Left ventricle myocardium superior (tissue), 1 donor: ENCODE data around the gene XAF1. TPM values are rescaled to one million over a fixed set of nuclear protein-coding genes. Genes with fewer than 3 reads are reported as not detected.
"Not testable (repeated sequence)": the region's sequence is repeated elsewhere in the genome, so short reads cannot be mapped to it uniquely, and the experiment has no call there.

Experiments
- ATAC-seq: fragments of 200-7000 bp; cut with Tn5 transposase; one replicate; pipeline ENCODE4 v1.9.1; 2020; ENCODE audit warnings: mild to moderate bottlenecking, moderate library complexity
- DNase-seq: peaks from one replicate; pipeline ENCODE4 v3.0.0-alpha.2; 2020
- intact Hi-C: fragments of 100-400 bp; cut with micrococcal nuclease; formaldehyde crosslinking; loops from one replicate; pipeline ENCODE4 v1.11.0; 2022
- long read RNA-seq: library from polyadenylated mRNA; unstranded; transcript quantifications from one replicate; pipeline ENCODE4 v2.0.0, GENCODE V29; 2021
- total RNA-seq: library from RNA; stranded (reverse); fragmentation: NEBNext Ultra II Directional; extraction: Animal tissue kit (Norgen Biotek cat#: 25700); gene quantifications from one replicate; pipeline ENCODE4 v1.2.1, GENCODE V29; 2021
- donor health status: DM: no; HTN: yes; CAD: no; lungs with severe emphysema.

XAF1 gene, protein sequence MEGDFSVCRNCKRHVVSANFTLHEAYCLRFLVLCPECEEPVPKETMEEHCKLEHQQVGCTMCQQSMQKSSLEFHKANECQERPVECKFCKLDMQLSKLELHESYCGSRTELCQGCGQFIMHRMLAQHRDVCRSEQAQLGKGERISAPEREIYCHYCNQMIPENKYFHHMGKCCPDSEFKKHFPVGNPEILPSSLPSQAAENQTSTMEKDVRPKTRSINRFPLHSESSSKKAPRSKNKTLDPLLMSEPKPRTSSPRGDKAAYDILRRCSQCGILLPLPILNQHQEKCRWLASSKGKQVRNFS
- total RNA-seq, result 18.7 TPM
- long read RNA-seq, partial matches to known transcripts, result 1 of 10 reads
- long read RNA-seq, other reads (novel, unspliced or antisense), result 8 of 10 reads

DNA sequence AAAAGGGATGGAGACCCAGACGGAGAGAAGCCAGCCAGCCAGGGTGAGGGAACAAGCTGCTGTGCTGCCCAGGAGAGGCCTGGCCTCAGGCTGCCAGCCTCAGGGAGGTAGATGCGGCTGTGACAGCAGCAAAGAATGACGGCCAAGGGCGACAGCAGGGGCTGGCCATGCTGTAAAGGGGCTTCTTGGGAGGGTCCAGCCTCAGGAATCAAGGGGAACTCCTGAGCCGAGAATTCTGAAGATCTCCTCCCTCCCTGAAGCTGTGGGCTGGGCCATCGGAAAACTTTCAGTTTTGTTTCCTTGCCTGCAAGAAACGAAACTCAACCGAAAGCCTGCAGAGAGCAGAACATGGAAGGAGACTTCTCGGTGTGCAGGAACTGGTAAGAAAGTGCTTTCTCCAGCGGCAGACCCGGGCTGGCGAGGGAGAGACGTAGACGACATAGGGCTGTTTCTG, at the start of gene XAF1:
Gene XAF1 (plus strand): TSS at position 316 of the 454 bp plus-strand sequence. CDS start 33 bp downstream, at position 349.
- ATAC-seq, result peak; percentile 51
- intact Hi-C loops, result no loop called here
- peak; percentile 40 for DNase-seq

DNA sequence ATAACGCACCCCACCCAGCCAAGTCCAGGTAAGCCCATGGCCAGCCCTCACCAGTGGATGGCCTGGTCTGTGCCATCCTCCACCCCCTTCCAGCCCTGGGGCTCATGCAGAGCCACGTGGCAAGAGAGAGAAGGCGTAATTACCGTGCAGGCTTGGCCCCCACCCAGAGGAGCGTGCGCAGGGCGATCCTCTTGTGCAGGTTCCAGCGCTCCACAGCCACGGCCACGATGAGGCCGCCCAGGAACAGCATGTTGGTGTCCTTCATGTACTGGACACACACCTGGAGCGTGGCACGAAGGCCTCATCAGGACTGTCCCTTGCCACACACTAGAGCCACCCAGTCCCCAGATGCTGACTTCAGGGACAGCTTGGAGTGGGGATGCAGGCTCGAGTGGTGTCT, 49.3 kb upstream of the XAF1 start:
- intact Hi-C loops, result no loop called here
- ATAC-seq (no peak), DNase-seq (no peak)

DNA sequence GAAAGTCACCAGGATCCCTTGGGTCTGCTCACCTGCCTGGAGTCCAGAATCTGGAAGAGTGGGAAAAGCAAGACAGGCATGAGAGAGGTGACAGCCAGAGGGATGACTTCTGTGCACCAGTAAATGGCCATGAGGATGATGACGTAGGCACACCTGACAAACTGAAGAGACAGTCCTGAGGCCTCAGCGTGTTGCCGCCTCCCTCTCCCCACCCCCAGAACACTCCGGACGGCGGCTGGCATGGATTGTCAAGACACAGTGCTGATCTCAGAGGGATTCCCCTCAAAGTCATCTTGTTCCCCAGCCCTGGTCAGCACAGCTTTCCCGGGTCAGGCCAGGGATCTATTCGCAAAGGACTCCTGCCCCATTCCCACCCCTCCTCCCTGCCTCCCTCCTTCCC, 48.9 kb upstream of the XAF1 start:
- no peak for ATAC-seq
- DNase-seq, result no peak
- intact Hi-C loops, result no loop called here

DNA sequence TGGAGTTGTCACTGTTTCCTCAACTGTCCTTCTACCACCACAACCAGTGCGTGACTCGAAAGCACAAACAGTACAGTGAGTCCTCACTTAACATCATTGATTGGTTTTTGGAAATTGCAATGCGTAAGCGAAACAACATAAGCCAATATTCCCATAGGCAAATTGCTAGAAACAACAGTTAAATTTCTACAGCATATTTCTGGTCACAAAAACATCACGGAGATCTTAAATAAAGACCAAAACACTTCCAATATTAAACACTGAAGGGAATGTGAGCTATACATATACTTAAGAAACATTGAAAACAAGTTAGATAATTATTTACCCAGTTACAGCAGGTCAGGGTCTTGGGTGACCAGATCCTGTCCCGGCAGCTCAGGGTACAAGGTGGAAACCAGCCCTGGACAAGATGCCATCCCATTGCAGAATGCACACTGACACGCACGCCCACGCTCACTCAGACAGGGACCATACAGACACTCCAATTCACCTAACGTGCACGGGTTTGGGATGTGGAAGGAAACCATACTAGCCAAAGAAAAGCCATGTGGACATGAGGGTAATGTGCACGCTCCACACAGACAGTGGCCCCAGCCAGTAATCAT, 47.4 kb upstream of the XAF1 start:
- intact Hi-C loops, result no loop called here
- ATAC-seq (no peak), DNase-seq (no peak)

DNA sequence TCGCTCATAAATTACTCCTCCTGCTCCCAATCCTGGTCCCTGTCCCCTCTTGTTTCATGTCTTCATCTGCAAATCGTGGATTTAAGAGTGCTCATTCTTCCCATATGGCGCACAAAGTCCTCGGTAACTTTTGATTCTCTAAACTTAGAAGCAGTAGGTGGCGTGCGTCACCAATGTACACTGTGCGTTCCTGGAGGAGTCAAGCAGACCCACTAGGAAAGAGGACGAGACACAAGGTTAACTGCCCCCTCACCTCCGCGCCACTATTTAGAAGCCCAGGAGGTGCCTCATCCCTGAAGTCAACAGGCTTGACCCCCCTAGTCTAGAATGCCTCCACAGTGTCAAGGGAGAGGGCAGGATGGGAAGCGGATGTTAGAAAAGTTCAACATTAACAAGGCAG, 45.5 kb upstream of the XAF1 start:
- intact Hi-C loops, result no loop called here
- no peak for ATAC-seq

DNA sequence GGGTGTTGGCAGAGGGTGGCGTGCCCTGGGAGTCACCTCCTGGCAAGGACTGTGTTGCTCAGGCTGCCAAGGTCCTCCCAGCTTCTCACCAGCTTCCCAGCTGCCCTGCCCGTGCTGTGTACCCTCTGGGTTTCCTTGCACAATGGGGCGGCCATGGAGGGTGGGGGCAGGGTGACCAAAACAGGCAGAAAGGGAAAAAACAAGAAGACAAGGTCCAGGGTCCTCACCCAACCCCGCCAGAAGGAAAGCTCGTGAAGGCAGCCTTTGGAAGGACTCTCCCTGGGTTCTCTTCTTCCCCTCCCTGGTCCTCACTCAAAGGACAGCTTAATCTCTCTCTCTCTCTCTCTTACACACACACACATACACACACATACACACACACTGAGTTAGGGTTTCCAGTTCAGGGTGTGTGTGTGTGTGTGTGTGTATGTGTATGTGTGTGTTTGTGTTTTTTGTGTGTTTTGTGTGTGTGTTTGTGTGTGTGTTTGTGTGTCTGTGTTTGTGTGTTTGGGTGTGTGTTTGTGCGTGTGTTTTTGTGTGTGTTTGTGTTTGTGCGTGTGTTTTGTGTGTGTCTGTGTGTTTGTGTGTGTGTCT, 44.7 kb upstream of the XAF1 start:
- intact Hi-C loops, result no loop called here
- ATAC-seq (no peak), DNase-seq (no peak)

More for the DNA sequence above, 45.5 kb upstream of the XAF1 start:
- DNase-seq, result no peak

DNA sequence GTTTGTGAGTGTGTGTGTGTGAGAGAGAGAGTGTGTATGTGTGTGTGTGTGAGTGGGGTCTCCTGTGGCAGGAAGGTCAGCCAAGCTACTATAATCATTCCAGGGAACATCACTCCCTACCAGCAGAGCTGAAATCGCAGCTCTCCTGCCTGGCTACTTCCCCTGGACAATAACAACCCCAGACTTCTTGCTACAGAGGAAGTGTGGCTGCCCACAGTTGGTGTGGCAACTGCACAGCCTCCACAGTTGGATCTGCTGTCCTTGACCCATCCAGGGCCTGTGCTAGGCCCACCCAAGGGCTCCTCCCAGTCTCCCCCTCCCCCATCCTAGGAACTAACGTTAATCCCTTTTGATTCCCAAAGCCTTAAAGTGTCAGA, 44.2 kb upstream of the XAF1 start:
- intact Hi-C loops, result no loop called here
- ATAC-seq, result no peak
- DNase-seq, result no peak

DNA sequence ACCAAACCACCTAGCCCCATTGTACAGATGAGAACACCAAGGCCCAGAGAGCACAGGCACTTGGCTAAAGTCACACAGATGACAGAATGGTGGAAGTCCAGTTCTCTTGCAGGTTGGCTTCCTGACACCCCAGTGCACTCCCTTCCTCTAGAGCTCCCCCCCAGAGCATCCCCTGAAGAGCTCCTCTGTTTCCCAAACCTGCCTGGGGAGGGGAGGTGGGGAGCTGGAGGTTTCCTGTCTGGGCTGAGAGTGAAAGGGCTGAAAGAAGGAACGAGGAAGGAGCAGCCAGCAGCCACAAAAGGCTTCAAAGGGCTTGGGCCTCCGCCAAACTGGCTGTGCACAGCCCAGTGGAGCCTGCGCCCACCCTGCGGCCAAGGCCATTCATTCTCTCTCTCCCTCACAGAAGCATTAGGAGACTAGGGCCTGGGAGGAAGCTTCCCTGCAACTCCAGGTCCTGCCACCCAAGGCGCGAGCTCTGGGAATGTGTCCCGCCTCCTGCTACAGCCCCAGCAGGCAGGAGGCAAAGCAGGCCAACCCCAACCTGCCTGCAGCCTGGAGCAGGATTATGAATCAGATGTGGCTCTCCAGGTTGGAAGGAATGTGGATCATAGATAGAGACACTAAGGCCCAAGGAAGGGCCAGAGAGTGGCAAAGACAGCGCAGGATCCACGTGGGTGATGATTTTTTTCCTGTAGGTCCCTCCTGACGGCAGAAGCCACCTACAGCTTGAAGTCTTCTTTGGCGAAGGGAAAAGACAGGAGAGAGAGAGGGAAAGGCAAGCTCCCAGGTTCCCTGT, 43.6 kb upstream of the XAF1 start:
- no peak for ATAC-seq
- intact Hi-C loops, result no loop called here
- no peak for DNase-seq

DNA sequence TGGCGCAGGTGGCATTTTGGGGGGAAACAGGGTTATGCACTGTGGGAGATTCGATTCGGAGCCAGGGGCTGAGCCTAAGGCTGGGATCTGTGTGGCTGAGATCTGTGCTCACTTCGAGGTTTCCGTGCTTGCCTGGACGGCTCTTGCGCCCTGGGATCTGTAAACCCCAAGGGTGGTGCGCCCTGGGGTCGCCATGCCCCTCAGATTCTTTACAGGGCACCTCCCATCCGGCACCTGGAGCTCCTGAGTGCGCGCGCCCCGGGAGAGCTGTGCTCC, 43.1 kb upstream of the XAF1 start:
- ATAC-seq (no peak), DNase-seq (no peak)
- intact Hi-C loops, result no loop called here

DNA sequence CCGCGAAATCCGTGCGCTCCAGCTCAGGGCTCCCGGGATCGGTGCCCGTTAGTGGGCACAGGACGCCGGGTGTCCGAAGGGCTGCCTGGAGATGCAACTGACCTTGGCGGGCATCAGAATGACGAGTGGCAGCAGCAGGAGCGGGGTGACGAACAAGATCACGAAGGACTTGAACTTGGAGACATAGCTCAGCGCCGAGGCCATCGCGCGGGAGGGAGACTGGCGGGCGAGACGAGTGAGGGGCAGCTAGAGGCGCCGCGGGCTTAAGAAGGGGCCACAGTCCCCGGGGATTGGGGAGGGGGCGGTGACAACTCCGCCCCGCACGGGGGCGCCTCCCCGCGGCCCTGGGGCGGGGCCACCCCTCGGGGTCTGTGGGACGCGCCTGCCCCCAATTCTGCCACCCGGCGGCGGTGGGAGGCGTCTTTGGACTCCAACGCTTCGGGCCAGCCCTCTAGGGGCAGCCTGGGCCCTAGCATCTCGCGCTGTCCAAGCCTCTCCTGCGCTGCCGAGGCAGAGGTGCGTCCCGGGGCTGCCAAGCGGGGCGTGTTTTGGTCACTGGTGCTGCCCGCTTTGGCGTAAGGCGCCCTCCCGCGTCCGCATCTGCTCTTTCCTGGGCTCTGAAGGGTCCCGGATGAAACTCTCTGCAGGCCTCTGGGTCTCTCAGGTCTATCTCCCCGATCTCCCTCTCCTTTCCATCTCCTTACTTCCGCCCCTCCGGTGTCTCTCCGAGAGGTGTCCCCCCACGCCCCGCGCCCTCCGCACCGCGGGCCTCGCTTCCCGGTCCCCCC, 42.5 kb upstream of the XAF1 start, which contains the start of gene SLC13A5:
Gene SLC13A5 (minus strand): TSS at position 240 of the 788 bp plus-strand sequence. CDS start 36 bp downstream, at position 204.
- ATAC-seq (peak; percentile 39), DNase-seq (no peak)
- intact Hi-C loops, result no loop called here

DNA sequence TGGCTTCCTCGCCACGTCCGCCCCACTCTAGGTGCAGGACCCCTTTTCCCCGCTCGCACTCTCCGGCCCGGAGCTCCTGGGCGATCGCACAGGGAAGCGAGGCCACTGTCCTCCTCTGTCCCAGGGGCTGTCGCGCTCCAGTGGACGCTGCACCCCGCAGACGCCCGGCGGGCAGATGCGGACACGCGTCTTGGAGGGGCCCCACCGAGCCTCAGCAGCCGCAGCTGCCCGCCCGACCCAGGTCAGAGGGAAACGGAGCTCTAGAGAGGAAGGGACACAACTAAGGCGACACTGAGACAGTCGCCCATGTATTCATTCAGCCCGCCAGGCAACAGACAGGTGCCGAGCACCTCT, 42.0 kb upstream of the XAF1 start:
- intact Hi-C loops, result no loop called here
- no peak for DNase-seq
- no peak for ATAC-seq

DNA sequence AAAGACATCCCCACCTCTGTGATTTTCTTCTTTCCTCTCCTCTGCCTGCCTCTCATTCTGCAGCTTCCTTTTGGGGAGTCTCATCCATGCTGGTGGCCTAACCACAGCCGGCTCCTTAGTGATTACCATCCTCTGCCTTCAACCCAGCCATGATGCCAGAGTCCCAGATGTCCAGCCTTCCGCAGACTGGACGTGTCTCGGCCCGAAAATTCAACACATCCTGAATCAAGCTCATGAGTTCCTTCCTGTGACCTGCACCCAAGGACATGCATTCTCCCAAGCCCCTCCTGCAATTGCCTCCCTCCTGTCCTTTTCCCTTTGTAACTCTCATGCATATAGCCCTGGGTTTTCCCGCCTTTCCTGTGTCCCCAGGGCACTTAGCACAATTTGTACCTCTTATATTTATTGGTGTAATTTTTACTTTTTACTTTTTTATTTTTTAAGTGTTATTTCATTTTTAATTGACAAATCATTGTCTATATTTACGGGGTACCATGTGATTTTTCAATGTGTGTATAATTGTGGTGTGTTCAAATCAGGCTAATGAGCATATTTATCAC, 41.5 kb upstream of the XAF1 start:
- ATAC-seq, result no peak
- intact Hi-C loops, result no loop called here
- DNase-seq, result no peak

DNA sequence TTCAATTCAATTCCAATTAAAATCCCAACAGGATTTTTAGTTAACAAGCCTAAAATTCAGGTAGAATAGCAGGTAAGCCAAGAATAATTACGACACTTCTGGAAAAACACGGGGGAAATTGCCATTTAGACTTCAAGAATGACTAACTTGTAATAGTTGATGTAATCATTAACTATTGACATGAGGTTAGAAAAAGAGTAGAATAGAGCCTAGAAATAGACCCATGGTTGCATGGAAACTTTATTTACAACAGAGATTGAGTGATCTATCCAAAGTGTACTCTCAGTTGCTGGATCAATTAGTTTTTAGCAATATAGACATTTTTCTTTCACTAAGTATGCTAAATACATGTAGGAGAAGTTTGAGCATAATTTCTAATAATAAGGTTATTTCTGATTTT, 39.1 kb upstream of the XAF1 start:
- no peak for DNase-seq
- ATAC-seq, result no peak
- intact Hi-C loops, result no loop called here

DNA sequence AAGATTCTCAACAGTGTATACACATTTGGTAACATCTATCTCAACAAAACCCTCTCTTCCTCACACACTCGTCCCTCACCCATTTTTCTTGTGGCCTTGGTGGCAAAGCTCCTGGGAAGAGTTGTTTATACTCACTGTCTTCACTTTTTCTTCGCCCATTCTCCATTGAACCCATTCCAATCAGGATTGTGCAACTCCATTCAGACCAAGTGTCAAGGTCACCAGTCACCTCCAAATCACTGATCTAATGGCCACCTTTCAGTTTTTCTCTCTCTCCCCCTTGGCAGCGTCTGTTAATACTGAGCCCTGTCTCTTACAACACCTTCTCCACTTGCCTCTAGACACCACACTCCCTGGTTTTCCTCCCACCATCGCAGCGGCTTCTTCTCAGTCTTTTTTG, 34.1 kb upstream of the XAF1 start:
- ATAC-seq (no peak), DNase-seq (no peak)
- intact Hi-C loops, result no loop called here

DNA sequence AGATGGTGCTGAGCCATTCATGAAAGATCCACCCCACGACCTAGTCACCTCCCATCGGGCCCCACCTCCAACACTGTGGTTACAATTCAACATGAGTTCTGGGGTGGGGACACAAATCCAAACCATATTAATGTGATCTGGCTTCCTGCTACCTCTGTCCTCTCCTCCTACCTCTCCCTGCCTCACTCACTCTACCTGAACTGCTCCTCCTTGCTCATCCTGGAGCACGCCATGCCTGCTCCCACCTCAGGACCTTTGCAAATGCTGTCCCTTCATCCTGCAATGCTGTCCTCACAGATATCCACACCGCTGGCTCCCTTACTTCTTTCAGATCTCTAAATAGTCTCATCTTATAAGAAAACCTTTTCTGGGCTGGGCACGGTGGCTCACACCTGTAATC, 31.8 kb upstream of the XAF1 start:
- intact Hi-C loops, result no loop called here
- DNase-seq, result no peak
- ATAC-seq, result no peak

DNA sequence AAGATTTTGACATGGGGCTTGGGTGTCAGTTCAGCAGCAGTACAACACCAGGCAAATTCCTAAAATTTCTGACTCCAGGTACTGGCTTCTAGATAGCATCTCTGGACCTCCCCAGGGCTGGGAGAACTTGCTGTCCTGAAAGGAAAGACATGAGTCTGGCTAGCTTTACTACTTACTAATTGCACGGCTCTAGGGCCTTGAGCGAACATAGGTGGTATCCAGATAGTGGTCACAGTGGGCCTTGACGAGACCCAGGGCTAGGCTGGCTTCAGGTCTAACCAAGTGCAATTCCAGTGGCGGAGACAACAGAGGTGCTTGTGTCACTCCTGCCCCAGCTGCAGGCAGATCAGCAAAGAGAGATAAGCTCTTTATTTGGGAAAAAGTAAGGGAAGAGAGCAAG, 26.3 kb upstream of the XAF1 start:
- intact Hi-C loops, result no loop called here
- DNase-seq (no peak), ATAC-seq (no peak)

DNA sequence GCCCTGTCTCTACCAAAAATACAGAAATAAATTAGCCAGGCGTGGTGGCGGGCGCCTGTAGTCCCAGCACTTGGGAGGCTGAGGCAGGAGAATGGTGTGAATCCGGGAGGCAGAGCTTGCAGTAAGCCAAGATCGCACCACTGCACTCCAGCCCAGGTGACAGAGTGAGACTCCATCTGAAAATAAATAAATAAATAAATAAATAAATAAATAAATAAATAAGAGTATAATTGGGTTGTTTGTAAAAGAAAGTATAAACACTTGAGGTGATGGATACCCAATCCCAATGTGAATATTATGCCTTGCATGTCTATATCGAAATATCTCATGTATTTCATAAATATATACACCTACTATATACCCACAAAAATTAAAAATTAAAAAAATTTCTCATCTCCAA, 9.2 kb upstream of the XAF1 start:
- DNase-seq, ATAC-seq, intact Hi-C loops: not testable (repeated sequence)

DNA sequence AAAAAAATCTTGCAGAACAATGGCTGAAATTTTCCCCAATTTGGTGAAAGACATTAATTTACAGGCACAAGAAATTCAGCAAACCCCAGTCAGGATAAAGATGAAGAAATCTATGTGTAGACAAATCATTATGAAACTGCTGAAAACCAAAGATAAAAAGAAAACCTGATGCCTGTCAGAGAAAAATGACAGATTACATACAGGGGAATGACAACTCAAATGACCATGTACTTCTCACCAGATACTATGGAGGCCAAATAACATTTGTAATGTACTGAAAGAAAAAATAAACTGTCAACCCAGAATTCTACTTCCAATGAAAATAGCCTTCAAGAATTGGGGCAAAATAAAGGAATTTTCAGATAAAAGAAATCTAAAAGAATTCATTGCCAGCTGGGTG, 7.2 kb upstream of the XAF1 start:
- ATAC-seq, result no peak
- intact Hi-C loops, result no loop called here
- no peak for DNase-seq

DNA sequence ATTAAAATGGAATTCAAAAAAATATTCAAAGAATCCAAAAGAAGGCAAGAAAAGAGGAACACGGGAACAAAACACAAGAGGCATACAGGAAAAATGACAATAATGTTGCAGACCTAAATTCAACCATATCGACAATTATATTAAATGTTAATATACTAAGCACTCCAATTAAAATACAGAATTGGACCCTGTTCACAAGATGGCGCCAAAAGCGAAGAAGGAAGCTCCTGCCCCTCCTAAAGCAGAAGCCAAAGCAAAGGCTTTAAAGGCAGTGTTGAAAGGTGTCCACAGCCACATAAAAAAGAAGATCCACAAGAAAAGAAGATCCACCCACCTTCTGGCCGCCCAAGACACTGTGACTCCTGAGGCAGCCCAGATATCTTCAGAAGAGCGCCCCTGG, 6.3 kb upstream of the XAF1 start:
- ATAC-seq (no peak), DNase-seq (no peak)
- intact Hi-C loops, result no loop called here
